ENCODE measurements around the gene HNRNPL.
"Not testable (repeated sequence)": the region's sequence is repeated elsewhere in the genome, so short reads cannot be mapped to it uniquely, and the experiment has no call there.

The HNRNPL gene

GRCh38 chr19:38829203-38829602 is 20.6 kb downstream of the HNRNPL start:
- DNase-seq (ENCODE audit: low read depth) = peak; percentile 65

DNA sequence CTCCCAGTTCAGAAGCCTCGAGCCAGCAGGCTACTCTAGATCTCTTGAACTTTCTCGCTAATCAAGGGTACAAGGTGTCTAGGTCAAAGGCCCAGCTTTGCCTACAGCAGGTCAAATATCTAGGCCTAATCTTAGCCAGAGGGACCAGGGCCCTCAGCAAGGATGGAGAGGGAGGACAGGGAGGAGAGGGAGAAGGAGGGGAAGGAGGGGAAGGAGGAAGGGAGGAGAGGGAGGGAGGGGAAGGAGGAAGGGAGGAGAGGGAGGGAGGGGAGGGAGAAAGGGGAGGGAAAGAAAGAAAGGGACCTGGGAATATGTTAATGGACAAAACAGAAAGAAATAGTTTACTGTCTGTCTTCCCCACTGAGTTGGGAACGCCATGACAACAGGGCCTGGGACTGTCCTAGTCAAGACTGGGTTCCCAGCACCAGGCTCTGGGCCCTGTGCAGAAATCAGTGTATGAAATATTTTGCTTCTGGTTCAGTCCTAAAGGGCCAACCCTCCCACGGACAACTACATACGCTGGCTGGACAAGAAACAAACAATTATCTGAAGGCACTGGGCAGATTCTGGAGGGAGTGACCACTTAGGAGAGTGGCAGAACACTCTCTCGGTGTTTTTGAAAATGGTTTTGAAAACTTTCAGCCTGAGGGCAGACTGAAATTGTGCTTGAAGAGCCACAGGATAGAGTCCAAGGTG is 22.8 kb downstream of the HNRNPL start:
- DNase-seq (ENCODE audit: low read depth) = no peak

- DNase-seq (ENCODE audit: low read depth) = not testable (repeated sequence)
Measured at GRCh38 chr19:38825936-38826335, 23.9 kb downstream of the HNRNPL start.

- not testable (repeated sequence) for DNase-seq (ENCODE audit: low read depth)
Measured at GRCh38 chr19:38821230-38821825, 28.5 kb downstream of the HNRNPL start.

- DNase-seq (ENCODE audit: low read depth) = no peak
Measured at GRCh38 chr19:38819231-38819920, 30.4 kb downstream of the HNRNPL start.

- DNase-seq (ENCODE audit: low read depth) = no peak
Measured at GRCh38 chr19:38817081-38817480, 32.7 kb downstream of the HNRNPL start.

- DNase-seq (ENCODE audit: low read depth) = no peak
Measured at GRCh38 chr19:38816131-38816750, 33.5 kb downstream of the HNRNPL start.

DNA sequence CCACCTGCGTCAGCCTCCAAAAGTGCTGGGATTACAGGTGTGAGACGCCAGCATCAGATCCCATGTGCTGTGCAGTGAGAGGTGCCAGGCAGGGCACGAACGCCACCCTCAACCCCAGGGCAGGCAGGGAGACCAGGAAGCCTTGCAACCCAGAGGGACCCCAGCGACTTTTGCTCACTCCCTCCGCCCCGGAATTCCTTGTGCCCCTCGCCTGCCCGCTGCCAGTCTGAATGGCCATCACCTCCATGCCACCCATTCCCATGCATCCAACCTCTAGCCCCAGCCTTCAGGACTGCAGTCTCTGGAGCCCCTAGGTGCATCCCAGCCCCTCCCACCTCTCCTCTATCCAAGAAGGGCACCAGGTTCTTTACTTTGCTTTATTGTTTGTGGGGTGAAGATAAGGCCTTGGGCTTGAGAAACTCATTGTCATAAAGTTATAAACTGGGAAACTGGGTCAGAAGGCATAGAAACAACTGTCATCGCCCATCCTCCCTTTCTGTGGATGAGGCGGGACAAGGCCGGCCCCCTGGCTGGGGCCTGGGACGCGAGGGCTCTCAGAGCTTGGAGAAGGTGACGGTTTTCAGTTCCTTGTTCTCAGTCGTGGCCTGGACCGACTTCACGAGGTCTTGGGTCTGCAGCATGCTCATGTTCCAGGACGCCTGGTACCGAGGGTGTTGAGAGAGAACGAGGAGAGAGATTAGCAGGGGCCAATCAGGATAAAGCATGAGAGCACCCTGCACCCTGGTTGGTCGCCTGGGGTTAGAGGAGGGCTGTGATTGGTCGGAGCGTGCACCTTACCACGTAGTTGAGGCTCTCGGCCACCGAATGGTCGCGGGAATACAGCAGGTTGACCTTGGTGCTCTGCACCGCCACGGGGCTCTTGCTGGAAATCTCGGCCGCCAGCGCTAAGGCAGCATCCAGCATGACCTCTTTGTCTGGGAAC is 34.5 kb downstream of the HNRNPL start:
- no peak for DNase-seq (ENCODE audit: low read depth)

DNA sequence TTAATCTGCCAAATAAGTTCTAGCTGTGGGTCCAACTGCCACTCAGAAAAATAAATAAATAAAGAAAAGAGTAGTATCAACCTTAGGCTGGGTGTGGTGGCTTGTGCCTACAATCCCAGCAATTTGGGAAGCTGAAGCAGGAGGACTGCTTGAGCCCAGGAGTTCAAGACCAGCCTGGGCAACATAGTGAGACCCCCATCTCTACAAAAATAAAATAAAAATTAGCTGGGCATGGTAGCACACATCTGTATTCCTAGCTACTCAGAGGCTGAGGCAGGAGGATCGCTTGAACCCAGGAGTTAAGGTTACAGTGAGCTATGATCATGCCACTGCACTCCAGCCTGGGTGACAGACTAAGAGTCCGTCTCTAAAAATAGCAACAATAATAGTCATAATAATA is 35.9 kb downstream of the HNRNPL start:
- DNase-seq (ENCODE audit: low read depth) = not testable (repeated sequence)

DNA sequence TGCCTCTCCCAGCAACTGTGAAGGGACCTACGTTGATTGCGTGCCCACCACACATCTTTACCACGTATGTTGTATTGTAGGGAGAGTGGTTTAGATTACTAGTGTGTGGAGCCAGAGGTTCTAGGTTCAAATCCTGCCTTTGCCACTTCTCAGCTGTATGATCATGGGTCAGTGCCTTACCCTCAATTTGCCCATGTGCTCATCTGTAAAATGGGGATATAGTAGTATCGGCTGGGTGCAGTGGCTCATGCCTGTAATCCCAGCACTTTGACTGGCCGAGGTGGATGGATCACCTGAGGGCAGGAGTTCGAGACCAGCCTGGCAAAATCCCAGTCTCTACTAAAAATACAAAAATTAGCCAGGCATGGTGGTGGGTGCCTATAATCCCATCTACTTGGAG is 36.5 kb downstream of the HNRNPL start:
- DNase-seq (ENCODE audit: low read depth) = no peak

DNA sequence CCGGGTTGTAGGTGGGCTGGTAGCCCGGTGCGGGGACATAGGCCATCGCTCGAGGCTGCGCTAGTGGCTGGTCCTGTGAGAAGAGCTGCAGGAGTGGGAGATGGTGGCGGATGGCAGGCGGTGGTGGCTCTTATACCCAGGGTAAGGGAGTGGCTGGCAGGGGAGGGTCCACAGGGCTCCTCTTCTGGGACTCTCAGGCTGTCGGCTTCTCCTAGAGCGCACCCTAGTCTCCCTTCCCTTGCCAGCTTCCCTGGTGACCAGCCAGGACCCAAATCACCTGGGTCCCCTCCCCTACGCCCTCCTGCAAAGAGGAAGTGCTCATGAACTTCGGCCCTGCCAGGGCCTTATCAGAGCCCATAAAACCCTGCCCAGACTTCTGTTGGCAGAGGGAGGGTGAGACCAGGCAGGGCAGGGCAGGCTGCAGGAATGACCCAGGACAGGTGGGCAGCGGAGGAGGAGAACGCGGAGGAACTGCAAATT is 36.9 kb downstream of the HNRNPL start, which contains the start of gene LGALS4:
Gene LGALS4, minus strand, starts transcription at position 105 of the 480 bp plus-strand sequence. Its CDS starts 59 bp downstream, at position 46.
- DNase-seq (ENCODE audit: low read depth) = no peak

- no peak for DNase-seq (ENCODE audit: low read depth)
Measured at GRCh38 chr19:38812009-38812840, 37.6 kb downstream of the HNRNPL start.

GRCh38 chr19:38809592-38810252 is 40.1 kb downstream of the HNRNPL start:
- no peak for DNase-seq (ENCODE audit: low read depth)

GRCh38 chr19:38808741-38809140 is 41.0 kb downstream of the HNRNPL start:
- DNase-seq (ENCODE audit: low read depth) = no peak

- DNase-seq (ENCODE audit: low read depth) = not testable (repeated sequence)
Measured at GRCh38 chr19:38807374-38808098, 42.2 kb downstream of the HNRNPL start.

DNA sequence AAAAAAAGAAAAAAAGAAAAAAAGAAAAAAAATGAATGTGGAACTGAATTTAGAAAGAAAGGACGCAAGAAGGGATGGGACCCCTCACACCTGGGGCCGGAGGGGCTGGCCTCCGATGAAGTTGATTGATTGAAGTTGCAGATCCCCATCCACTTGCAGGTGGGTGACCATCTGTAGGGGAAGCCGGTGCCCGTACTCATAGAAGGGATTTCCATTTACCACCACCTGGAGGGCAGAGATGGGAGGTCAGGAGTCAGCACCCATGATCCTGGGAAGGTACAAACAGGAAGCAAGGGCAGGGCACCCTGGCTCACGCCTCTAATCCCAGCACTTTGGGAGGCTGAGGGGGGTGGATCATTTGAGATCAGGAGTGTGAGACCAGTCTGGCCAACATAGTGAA is 43.4 kb downstream of the HNRNPL start:
- no peak for DNase-seq (ENCODE audit: low read depth)

DNA sequence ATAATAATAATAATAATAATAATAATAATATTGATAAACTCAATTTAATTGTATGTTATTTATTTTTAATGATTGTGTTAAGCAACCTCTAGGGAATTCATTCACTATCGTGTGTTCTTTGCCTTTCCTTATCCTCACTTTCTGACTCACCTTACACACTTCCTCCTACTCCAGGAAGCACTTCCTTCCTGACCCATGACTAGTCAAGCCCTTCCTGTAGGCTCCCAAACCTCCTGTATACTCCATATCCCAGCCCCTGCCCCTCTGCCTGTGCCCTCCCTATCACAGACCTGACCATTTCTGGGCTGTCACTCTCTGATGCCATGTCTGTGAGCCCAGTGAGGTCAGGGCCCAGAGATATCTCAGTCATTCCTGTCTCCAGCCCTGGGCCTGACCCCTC is 44.6 kb downstream of the HNRNPL start:
- DNase-seq (ENCODE audit: low read depth) = peak; percentile 11

GRCh38 chr19:38803543-38803942 is 46.2 kb downstream of the HNRNPL start:
- DNase-seq (ENCODE audit: low read depth) = no peak
